HL-60/S4 treated with phorbol 12-myristate 13-acetate at 8.2 ng/mL for 4 days and 3 days (cell line): ENCODE results near the gene FOXO1.
"Not testable (repeated sequence)": the region's sequence is repeated elsewhere in the genome, so short reads cannot be mapped to it uniquely, and the experiment has no call there.

ENCODE experiments used
- in situ Hi-C: fragments of 300-500 bp; cut with MboI; formaldehyde crosslinking; loops from 2 replicates; pipeline ENCODE4 v1.15.0; 2022; ENCODE audit warnings: low sequenced_read_pairs

The FOXO1 gene

DNA sequence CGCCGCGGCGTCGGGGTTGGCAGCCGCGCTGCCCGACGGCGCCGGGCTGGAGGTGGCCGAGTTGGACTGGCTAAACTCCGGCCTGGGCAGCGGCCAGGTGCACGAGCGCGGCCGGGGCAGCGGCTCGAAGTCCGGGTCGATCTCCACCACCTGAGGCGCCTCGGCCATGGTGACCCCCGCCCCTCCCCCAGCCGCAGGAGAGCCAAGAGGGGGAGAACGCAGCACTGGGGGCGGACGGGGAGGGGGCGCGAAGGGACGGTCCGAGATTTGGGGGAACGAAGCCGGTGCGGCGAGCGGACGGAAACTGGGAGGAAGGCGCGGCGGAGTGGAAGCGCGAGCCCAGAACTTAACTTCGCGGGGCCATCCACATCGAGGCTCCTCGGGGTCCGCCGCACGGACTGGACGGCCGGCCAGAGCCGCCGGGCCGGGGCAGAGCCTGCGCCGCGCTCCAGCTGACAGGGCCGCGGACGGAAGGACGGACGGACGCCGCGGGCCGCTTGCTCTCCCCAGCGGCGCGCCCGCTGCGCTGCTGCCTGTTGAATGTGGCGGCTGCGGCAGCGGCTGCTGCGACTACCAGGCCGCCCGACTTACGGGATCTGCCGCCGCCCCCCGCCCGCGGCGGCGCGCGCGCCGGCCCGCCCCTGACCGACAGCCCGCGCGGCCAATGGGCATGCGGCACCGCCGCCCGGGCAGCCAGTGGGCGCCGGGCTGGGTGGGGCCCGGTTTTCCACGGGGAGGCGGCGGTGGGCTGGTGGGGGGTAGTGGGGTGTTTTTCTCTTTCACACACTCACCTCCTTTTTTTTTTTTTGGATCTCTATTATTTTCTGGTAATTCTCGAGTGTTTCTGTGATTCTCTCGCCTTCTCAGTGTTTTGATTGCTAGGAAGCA lies at the start of gene FOXO1:
TSS of gene FOXO1 (minus strand) at position 597 of the 888 bp plus-strand sequence. CDS start at position 168, 429 bp downstream.
- in situ Hi-C loops = no loop called here

DNA sequence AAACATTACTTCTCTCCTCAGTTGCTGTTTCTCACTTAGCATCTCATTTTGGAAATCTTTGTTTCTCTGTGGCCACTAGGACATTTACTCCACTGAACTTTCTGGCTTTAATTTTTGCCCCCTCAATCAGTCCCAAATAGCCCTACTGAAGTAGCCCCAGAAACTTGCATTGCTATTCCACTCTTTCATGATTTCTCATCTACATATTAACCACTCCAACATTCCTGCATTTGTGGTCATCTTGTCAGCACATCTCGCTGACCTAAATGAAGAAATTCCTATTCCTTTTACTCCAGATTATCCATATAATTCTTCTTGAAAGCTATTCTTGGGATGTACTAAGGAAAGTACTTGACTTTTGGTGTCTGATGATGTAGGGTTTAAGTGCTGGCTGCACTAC lies 48.0 kb upstream of the FOXO1 start:
- in situ Hi-C loops = not testable (repeated sequence)

DNA sequence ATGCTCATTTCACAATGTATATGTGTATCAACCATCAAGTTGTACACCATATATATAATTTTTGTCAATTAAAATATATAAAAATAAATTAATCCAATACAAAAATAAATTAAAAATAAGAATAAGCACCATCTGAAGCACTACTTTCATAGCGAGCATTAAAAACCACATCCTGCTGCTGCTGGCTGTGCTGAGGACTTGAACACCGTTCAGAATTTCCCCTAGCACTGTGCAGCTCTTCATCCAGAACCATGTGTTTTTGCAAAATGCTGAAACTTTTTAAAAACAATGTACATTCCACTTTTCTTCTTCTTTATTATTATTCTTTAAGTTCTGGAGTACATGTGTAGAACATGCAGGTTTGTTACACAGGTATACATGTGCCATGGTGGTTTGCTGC lies 40.0 kb upstream of the FOXO1 start:
- in situ Hi-C loops = no loop called here

DNA sequence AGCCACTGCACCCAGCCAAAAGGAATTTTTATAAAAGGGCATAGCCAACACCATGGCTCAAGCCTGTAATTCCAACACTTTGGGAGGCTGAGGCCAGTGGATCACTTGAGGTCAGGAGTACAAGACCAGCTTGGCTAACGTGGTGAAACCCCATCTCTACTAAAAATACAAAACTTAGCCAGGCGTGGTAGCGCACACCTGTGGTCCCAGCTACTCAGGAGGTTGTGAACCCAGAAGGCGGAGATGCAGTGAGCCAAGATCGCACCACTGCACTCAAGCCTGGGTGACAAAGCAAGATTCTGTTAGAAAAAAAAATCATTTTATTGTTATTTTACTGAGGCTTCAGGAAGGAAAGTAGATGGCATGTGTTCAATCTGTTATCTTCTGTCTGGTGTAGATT lies 31.3 kb upstream of the FOXO1 start:
- in situ Hi-C loops = no loop called here

DNA sequence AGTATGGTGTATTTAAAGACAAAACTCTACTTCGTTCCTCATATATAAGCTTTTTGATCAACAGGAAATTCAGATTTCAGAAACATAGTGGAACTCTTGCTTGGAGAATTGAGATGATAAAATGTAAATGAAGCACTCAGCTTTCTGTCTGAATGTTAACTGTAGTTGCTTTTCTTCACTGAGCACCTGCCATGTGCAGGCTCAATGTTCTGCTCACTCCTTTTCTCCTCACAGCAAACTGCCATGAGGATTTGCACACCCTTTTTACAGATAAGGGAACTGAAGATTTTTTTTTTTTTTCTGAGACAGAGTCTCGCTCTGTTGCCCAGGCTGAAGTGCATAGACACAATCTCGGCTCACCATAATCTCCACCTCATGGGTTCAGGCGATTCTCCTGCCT lies 28.0 kb upstream of the FOXO1 start:
- in situ Hi-C loops = no loop called here

DNA sequence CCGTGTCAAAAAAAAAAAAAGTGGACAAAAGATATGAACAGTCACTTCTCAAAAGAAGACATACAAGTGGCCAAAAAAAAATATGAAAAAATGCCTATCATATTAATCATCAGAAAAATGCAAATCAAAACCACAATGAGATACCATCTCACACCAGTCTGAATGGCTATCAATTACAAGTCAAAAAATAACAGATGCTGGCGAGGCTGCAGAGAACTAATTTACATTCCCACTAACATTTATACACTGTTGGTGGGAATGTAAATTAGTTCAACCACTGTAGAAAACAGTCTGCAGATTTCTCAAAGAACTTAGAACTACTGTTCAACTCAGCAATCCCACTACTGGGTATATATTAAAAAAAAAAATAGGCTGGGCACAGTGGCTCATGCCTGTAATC lies 26.5 kb upstream of the FOXO1 start:
- in situ Hi-C loops = no loop called here

DNA sequence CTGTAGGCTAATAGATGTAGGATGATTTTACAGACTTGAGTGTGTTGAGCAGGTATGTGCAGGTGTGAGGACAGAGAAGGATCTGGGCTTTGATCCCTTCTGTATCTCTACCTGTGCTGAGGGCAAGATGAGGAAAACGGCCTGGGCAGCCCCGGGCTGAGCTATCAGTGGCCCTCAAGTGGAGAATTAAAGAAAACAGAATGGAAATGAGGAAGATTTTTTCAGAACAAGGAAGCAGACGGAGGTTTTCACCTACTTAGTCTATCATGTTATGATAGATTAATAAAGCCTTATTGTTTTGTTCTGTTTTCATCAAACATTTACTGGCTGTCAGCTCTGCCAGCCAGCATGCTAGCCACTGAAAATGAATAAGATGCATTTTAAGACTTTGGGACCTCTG lies 22.3 kb upstream of the FOXO1 start:
- in situ Hi-C loops = loop anchor here (10.0 kb wide), 1 partner anchor 624 kb away; no protein-coding TSS in a partner anchor

DNA sequence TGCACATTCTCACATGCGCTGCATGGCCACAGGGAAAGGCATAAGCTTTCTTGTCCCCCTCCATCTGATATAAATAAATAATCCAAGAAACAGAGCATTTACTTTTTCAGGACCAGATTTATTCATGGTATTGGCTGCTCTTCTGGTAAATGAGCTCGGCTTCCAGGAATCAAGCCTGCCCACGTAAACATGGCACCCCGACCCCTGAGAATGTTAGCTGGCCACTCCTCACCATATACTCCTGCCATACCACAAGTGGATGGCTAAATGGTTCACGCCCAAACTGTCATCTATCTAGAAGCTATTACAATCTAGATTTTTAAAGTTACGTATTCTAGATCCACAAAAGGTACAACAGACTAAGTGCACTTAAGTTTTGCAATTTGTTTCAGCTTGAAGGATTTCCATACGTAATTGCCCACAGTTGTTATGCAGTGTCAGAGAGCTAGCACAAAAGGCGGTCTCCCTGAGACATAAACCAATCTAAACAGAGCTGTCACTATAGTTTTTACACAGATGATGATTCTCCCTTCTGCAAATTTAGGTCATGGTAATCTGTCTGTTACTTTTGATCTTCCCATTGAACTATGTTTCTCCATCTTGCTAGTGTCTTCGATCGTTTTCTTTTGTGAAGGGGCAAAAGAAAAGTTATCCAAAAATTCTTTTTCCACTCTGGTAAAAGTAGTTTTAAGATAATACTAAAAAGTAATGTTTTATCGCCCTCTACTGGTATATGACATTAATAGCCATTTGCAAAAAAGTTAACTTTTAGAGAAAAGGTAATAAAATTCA lies 16.2 kb upstream of the FOXO1 start:
- in situ Hi-C loops = loop anchor here (10.0 kb wide), 1 partner anchor 618 kb away; no protein-coding TSS in a partner anchor

DNA sequence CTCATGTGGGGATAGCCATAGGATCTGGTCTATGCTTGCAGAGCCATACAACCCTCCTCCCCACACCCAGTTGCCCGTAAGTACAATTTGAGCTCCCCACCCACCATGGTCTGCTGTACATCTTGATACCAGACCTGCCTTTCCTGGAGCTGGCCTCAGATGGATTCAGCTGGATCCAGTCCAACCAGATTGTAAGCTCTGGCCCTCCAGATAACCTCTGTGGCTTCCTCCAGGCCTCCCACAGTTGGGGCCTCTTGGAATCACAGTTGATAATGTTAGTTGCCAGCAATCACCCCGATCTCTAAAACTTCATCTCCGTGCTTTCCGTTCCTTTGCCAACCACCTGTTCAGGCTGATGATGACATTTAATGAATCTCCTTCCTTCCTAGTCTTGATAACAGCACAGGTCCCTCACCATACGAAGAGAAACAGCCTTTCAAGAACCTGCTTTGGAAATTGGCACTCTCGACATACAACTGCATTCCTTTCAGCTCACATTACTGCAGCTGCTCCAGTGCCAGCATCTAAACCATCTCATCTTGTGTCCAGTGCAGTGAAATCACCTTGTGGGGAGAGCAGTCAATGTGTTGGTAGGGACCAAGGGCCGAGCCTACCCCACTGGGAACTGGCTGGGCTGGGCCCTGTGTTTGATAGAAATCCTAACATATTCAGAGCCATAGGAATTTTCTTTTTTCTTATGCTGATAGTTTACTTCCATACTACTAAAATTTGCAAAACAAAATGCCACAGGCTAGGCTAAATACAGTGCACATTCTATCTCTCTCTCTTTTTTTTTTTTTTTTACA lies 15.1 kb upstream of the FOXO1 start:
- in situ Hi-C loops = loop anchor here (10.0 kb wide), 1 partner anchor 617 kb away; no protein-coding TSS in a partner anchor

DNA sequence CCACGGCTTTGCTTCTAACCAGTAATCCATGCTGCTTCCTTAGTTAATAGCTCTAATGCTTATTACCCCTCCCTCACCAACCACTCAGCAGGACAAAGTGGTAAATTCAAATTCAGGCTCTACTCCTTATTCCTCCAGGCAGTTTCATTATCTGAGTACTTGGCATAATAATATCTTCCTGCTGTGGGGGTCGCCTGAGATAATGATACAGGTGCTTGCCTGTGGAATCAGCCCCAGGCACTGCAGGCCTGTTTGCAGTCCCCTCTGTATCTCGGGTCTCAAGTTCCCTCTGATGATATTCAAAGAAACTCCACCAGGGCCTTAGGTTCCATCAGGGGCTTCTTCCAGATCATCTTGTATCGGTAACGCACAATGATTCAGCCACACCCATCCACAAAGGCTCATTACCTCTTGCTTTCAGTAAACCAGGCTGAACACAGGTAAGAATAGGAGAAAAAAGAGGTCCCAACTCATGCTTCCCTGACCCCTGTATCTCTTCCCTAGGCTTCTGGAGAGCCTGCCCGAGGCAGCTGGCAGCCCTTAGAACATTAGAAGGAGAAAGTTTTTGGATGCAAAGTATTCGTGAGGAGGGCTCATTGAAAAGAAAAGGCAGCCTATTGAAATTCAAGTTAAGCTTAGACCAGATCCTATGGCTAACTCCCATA lies 14.3 kb upstream of the FOXO1 start:
- in situ Hi-C loops = loop anchor here (10.0 kb wide), 1 partner anchor 616 kb away; no protein-coding TSS in a partner anchor

DNA sequence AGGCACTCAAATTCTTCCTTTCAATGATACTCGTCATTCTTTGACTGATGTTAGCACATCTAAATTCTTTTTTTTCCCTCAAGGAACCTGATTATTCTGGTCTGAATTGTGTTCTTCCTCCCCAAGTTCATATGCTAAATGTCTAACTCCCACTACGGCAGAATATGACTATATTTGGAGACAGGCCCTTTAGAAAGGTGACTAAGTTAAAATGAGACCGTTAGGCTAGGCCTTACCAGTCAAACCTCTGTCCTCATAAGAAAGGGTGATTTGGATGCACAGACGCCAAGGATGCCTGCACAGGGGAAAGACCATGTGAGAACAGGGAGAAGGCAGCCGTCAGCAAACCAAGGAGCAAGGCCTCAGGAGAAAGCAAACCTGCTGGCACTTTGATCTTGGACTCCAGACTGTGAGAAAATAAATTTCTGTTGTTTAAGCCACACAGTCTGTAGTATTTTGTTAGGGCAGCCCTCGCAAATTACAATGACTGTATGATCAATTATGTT lies 13.1 kb upstream of the FOXO1 start:
- in situ Hi-C loops = loop anchor here (10.0 kb wide), 1 partner anchor 735 kb away; no protein-coding TSS in a partner anchor

DNA sequence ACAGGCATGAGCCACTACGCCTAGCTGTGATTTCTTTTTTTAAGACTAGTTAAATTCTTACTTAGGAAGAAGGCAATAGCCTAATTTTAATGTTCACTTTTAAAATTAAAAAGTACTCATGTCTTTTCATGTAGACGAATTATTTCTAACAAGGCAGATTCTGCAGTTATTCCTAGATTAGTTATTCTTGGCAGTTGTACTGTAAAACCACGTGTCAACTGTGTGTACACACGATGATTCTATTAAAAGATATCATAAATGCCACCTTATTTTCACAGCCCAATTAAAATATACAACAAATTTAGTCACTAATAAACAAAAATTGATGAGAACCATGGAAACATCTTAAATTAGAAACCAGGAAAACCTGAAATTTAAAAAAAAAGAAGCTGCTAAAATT lies 10.6 kb upstream of the FOXO1 start:
- in situ Hi-C loops = loop anchor here (10.0 kb wide), 1 partner anchor 732 kb away; no protein-coding TSS in a partner anchor

DNA sequence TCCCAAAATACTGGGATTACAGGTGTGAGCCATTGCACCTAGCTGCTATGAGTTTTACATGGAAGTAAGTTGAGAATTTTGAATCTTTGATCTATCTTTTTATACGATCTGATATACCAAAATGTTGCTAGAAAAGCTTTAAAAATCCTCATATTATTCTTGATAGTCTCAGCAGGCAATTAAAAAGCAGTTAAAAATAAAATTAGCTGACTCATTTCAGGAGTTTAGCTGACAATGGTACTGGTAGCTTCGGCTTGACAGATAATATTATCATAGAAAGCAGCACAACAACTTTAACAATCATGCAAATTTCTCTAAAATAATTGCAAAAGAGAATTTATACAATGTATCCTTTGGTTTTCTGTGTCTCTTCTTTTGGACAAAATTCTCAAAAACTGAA lies 9.6 kb upstream of the FOXO1 start:
- in situ Hi-C loops = loop anchor here (10.0 kb wide), 1 partner anchor 731 kb away; no protein-coding TSS in a partner anchor

DNA sequence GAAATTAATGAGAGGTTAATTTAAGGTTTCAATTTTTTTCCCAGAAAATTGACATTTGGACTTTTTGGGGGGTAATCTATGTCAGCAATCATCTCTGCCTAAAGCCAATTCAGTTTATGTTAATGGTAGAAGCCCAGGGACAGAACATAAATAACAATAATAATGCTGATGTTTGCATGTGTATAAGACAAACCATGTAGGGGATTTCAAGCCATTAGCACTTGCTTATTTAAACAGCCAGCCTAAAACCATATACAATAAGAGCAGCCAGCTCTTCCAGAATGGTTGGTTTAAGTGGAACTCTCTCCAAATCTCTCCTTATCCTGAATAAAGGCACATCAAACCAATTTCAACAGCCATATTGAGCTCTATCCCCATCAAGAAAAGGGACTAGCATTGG lies 7.0 kb upstream of the FOXO1 start:
- in situ Hi-C loops = loop anchor here (10.0 kb wide), 1 partner anchor 729 kb away; no protein-coding TSS in a partner anchor

DNA sequence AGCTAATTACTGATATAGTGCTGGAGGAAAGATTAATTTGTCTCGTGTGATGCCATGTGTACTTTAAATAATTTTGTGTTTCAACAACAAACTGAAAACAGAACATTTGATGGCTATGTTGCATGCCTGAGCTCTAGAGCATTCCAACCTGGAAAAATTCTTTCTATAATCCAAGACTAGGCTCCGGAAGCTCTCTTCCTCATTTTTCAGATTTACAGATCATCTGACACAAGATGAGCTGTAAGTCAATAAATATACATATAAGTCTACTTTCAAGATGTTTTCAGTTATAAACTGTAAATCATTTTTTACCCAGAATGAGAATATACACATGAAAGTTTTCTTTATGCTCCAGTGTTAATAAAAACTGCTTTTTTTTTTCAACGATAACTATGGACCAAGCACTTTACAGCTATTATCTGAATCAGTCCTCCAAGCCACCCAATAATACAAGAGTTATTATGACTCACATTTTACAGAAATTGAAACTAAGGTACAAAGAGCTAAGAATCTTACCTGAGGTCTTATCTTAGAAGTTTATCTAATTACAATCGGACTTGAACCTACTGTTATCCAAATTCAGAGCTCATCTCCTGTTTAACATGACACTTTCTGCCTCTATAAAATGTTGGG lies 6.4 kb upstream of the FOXO1 start:
- in situ Hi-C loops = loop anchor here (10.0 kb wide), 1 partner anchor 728 kb away; no protein-coding TSS in a partner anchor

DNA sequence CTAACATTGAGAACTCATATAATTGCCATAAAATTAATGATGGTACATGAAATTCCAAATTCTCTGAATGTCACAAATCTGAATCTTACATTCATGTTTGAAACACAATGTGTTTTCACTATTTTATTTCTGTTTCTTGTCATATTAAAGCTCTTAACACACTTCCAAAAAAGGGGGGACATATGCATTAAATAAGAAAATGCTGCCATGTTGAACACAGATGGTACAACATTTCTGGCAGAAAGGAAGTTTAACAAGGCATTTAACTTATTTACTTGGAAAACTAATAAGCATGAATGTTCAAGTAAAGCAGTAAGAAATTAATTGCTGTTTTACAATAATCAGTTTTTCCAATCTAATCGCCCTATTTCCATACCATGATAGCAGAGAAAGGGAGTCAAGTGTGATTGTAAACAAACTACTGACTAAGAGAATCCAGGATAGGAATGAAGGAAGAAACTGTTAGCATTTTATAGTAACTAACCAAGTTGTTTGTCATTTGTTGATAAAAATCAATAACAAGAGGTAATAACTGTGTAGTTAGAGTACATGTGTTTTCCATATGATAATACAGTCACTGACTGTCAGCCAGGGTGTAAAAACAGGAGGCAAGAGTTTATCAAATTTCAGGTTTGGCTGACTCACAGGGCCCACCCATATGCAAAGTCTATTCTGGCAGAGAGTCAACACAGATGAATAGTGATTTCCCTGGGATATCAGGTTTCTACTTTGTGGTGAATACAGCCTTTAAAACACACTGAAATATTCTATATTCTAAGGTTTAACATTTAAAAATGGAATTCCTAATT lies 5.7 kb upstream of the FOXO1 start:
- in situ Hi-C loops = loop anchor here (10.0 kb wide), 1 partner anchor 727 kb away; no protein-coding TSS in a partner anchor

DNA sequence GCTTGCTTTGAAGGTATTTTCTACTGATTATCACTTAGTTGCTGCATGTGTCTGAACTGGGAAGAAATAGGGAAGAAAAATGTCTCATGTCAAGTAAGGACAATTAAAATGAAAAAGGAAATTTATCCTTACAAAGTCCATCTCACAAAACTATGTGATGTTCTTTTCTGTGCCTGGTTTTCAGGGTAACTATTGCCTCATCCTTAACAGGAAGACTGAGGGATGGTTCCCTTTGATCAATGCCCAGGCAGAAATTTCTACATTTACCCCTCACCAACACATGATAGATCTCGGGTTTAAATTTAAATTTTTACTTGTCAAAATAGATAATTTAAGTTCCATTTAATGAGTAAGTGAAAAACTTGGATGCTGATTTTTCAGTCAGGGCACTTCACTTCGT lies 3.9 kb upstream of the FOXO1 start:
- in situ Hi-C loops = loop anchor here (10.0 kb wide), 1 partner anchor 726 kb away; no protein-coding TSS in a partner anchor

DNA sequence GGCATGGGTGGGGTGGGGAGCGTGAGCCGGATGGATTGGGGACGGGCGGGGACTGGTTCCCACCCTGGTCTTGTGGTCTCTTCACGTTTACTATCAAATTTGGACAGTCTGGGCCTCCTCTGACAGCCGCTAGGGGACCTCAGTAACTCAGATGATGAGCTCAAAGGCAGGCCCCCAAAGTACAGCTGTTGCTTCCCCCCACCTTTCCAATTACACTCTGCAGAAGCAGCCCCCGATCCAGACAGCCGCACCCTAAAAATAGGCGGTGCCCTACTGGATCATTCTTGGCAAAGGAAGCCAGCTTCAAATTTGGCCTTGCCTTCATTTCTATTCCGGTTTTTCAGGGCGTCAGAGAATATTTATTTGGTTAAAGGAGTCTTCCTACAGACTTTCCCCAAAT lies 1.9 kb upstream of the FOXO1 start:
- in situ Hi-C loops = no loop called here
